ENCODE results near the gene IDH3B.

DNA sequence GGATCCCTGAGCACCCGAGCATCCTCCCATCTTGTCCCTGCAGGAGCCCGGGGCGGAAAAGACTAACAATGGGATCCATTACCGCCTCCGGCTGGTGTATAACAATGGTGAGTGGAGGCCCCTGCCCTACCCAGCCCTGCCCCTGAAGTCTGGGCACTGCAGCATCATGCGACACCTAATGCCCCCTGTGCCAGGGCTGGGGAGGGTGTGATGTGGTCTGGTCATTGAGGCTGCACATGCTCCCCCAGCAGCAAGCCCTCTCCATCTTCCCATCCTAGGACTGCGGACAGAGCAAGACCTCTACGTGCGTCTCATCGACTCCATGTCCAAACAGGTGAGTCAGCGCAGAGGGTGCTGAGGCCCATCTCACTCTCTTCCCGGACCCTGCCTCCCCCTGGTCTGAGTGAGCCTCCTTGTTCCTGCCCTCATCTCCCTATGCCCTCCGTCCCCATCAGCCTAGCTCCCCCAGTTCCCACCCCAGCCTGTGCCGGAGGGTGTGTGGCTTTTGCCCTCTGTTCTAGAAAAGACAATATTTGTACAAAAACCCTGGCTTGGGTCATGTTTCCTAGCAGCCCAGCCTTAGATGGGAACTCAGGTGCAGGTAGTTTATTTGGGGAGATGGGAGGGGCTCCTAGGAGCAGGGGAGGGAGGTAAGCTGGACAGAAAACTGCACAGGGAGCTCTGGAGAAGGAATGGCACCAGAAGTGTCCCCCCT is 42.1 kb upstream of the IDH3B start:
- TF ChIP-seq, protein P1, sequence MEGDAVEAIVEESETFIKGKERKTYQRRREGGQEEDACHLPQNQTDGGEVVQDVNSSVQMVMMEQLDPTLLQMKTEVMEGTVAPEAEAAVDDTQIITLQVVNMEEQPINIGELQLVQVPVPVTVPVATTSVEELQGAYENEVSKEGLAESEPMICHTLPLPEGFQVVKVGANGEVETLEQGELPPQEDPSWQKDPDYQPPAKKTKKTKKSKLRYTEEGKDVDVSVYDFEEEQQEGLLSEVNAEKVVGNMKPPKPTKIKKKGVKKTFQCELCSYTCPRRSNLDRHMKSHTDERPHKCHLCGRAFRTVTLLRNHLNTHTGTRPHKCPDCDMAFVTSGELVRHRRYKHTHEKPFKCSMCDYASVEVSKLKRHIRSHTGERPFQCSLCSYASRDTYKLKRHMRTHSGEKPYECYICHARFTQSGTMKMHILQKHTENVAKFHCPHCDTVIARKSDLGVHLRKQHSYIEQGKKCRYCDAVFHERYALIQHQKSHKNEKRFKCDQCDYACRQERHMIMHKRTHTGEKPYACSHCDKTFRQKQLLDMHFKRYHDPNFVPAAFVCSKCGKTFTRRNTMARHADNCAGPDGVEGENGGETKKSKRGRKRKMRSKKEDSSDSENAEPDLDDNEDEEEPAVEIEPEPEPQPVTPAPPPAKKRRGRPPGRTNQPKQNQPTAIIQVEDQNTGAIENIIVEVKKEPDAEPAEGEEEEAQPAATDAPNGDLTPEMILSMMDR (IDR thresholded peaks at IDR 0.05; ENCODE audit: extremely low read depth in 1 of 2, insufficient read depth in 1 of 2, low read depth in 1 of 2, low read length in 2 of 2), result no peak
- TF ChIP-seq JUN (IDR thresholded peaks at IDR 0.05; ENCODE audit: borderline replicate concordance, insufficient read depth, insufficient read length, low read depth), result no peak
- no peak for TF ChIP-seq POLR2A (IDR thresholded peaks at IDR 0.05; ENCODE audit: low read depth, low read length)
- no peak for TF ChIP-seq POLR2AphosphoS5 (IDR thresholded peaks at IDR 0.05; ENCODE audit: insufficient read depth, low read depth, low read length)
